SH-SY5Y (cell line): ENCODE measurements around the gene GLRX.

Source experiments
- GATA2 ChIP-seq: IDR thresholded peaks from 2 replicates; pipeline ENCODE4 v1.6.1; 2011; ENCODE audit warnings: mild to moderate bottlenecking, low read depth, low read length
- GATA3 ChIP-seq: IDR thresholded peaks from 2 replicates; pipeline ENCODE4 v1.6.1; 2011; ENCODE audit warnings: low read depth, mild to moderate bottlenecking, low read length, moderate library complexity

Gene GLRX

DNA sequence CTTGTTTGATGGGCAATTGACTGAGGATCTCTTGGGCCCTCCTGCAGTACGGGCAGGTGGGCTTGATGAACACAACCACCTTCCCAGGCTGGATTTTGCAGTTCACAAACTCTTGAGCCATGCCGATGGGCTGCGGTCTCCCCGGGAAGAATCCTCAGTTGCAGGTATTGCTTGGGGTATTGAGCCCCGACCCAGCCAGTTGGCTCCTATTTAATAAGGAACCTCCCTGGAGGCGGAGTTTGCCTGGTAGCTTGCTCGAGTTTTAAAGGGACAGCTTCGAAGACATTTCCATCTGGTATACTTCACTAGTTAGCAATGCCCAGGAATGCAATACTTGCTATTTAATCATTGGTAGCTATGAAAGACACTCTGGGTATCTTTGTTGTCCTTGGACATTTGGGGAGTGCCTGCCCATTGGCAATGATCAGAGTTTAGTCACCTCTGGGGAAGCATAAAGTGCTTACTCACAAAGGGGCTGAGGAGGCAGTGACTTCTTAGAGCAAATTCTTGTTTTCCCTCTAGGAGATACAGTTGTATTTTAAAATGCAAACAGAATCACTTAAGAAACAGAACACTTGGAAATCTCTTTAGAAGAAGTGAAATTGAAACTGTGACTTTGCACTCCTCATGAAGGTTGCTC is at the start of gene GLRX:
TSS of gene GLRX (minus strand) at position 185 of the 640 bp plus-strand sequence. CDS start at position 121, 64 bp downstream.
- TF ChIP-seq GATA3: no peak
- TF ChIP-seq GATA2: no peak

DNA sequence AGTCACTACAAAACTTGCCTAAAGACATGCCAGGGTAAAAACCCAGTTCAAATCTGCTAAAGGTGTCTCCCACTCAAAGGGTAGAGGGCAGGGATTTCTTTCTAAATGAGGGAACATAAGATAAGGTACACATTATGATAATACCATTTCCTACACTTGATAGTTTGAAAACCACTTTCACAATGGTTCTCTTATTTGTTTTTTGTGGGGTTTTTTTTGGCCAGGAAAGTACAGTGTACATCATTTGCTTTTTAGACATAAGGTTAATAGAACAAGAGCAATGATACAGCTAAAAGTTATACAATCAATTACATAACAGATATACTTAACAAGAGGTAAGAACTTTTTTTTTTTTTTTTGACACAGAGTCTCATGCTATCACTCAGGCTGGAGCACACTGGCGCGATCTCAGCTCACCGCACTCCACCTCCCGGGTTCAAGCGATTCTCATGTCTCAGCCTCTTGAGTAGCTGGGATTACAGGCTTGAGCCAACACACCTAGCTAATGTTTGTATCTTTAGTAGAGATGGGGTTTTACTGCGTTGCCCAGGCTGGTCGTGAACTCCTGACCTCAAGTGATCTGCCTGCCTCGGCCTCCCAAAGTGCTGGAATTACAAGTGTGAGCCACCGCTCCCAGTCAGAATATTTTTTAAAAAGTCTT is 48.8 kb upstream of the GLRX start:
- TF ChIP-seq GATA3: no peak
- no peak for TF ChIP-seq GATA2

DNA sequence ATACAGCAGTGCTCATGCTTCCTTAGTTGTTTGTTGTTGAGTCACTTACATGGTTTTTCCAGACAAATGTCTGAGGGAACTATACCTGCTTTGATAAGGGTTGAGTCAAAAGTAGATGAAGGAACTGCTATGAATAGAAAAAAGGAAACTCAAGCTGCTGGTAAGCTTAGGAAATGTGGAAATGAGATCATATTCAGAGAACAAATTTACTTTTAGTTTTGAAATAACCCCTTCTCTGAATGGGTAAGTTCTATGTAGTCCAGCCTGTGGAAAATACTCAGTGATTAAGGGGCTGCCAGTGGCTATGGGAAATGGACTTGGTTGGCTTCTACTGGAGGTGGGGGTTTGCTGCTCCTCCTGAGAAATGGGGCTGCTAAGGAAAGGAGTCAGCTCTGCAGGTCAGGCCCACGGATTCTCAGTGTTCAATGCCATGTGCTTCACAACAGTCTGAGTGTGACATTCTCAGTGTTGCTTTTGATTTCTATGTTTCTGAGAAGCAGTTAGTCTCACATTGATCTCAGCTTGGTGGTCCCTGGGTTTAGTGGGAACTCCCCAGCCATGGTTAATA is 47.7 kb upstream of the GLRX start:
- no peak for TF ChIP-seq GATA3
- TF ChIP-seq GATA2: no peak

GRCh38 chr5:95868136-95868535 is 45.6 kb upstream of the GLRX start:
- no peak for TF ChIP-seq GATA3
- TF ChIP-seq GATA2: no peak

GRCh38 chr5:95866435-95867040 is 44.0 kb upstream of the GLRX start:
- no peak for TF ChIP-seq GATA2
- TF ChIP-seq GATA3: no peak

- TF ChIP-seq GATA3: no peak
- TF ChIP-seq GATA2: no peak
Measured at GRCh38 chr5:95864944-95865504, 42.5 kb upstream of the GLRX start.

- TF ChIP-seq GATA3: no peak
- TF ChIP-seq GATA2: no peak
Measured at GRCh38 chr5:95864456-95864855, 41.9 kb upstream of the GLRX start.

DNA sequence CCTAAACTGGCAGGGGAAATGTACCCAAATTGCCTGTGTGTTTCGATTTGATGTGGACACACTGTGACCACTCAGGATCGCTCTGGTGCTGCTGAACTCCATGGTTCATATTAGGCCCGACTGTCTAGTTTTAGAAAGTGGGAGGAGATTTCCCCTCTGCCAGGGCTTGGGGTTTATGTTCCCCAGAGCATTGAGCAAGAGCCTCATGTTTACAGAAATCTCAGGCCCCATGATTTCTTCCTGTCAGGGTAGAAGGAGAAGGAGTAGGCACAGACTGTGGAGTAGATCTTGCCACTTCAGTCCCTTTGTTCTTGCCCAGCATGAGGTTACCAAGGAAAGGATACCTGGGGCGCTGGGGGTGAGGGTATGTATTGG is 40.8 kb upstream of the GLRX start:
- no peak for TF ChIP-seq GATA3
- no peak for TF ChIP-seq GATA2

GRCh38 chr5:95862671-95863382 is 40.3 kb upstream of the GLRX start:
- TF ChIP-seq GATA3: no peak
- TF ChIP-seq GATA2: no peak

- TF ChIP-seq GATA3 (no peak), GATA2 (no peak)
Measured at GRCh38 chr5:95861864-95862561, 39.5 kb upstream of the GLRX start.

GRCh38 chr5:95861221-95861863 is 38.8 kb upstream of the GLRX start:
- TF ChIP-seq GATA3: no peak
- no peak for TF ChIP-seq GATA2

GRCh38 chr5:95859661-95860060 is 37.1 kb upstream of the GLRX start:
- TF ChIP-seq GATA3 (no peak), GATA2 (no peak)
